HG03442 (cell line): ENCODE results near the gene BBS5.
"Not testable (repeated sequence)": the region's sequence is repeated elsewhere in the genome, so short reads cannot be mapped to it uniquely, and the experiment has no call there.

ENCODE experiments used
- ATAC-seq: cut with Tn5 transposase; IDR thresholded peaks from one replicate; pipeline ENCODE4 v1.9.1; 2021; ENCODE audit warnings: mild to moderate bottlenecking, moderate library complexity; ENCODE audit not compliant: unreplicated experiment

BBS5 gene

DNA sequence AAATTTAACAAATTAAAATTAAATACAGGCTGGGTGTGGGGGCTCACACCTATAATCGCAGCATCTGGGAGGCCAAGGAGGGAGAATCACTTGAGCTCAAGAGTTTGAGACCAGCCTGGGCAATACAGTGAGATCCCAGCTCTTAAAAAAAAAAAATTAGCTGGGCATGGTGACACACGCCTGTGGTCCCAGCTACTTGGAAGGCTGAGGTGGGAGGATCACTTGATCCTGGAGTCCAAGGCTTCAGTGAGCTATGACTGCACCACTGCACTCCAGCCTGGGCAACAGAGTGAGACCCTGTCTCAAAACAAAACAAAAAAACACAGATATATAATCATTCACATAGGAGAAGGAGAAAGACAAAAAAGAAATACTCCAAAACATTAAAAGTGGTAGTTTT, 60.2 kb downstream of the BBS5 start:
- not testable (repeated sequence) for ATAC-seq

DNA sequence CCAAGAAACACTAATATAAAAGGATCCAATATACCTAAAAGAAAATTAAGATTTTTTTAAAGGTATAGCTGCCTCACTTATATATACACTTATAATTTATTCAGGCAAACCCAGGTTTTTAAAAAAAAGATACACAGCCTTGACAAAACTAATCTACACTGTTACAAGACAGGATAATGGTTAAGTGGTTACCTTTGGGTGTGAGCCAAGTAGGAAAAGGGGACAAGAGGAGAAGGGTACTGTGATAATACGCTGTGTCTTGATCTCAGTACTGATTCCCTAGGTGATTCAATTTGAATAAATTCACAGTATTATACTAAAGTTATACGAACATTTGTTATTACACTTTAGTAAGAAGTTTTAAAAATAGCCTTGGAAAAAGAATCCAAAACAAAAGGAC, 60.9 kb downstream of the BBS5 start:
- ATAC-seq, result no peak

DNA sequence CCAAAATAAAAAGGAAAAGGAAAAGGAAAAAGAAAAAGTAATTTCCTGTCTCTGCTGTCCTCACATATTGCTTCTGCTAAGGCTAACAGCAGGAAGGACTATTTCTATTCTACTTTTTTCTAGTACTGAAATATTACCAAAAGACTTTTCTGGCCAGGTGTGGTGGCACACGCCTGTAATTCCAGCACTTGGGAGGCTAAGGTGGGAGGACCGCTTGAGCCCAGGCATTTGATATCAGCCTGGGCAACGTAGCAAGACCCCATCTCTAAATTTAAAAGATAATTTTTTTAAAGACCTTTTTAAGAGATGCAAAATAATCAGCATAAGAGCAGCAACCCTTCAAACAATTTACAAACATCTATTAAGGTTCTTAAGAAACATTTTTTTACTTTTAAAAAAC, 63.1 kb downstream of the BBS5 start:
- ATAC-seq, result no peak

DNA sequence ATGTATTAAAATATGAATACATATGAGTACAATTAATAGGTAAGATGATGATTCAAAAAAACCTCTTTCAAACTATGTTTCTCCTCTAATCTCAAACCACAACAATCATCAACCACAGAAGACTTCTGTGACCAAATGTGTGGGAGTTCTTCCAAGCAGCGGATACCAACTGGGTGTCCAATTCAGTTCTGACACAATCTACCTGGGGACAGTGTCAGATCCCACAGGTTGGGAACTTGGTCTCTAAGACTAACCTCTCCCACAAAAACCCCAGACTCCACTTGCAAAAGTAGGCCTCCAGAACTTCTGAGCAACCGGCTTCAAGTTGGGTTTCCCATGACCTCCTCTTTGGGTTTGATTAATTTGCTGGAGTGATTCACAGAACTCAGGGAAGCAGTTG, 67.5 kb downstream of the BBS5 start:
- no peak for ATAC-seq
